Esophagus squamous epithelium (tissue), 4 donors: ENCODE data around the gene ZNF709.
"Not testable (repeated sequence)": the region's sequence is repeated elsewhere in the genome, so short reads cannot be mapped to it uniquely, and the experiment has no call there.

Experiments
- POLR2A ChIP-seq, 4 donors: fragments of 450-650 bp; IDR thresholded peaks; one replicate each; pipeline ENCODE4 v1.6.1; 2017; ENCODE audit warnings: antibody characterized with exemption in 4 of 4, mild to moderate bottlenecking in 4 of 4, moderate library complexity in 3 of 4
- TF ChIP-seq, protein P1 (sequence below), 6 experiments: fragments of 450-650 bp in 4 of 6; fragments of 200-600 bp in 2 of 6; sonication (generic) in 2 of 6; IDR thresholded peaks; one replicate each; pipeline ENCODE4 v1.5.1; 2016 to 2019; ENCODE audit warnings: antibody characterized with exemption in 6 of 6, mild to moderate bottlenecking in 4 of 6, moderate library complexity in 4 of 6

GRCh38 chr19:12439686-12440540 is 44.7 kb downstream of the ZNF709 start:
- TF ChIP-seq, protein P1, sequence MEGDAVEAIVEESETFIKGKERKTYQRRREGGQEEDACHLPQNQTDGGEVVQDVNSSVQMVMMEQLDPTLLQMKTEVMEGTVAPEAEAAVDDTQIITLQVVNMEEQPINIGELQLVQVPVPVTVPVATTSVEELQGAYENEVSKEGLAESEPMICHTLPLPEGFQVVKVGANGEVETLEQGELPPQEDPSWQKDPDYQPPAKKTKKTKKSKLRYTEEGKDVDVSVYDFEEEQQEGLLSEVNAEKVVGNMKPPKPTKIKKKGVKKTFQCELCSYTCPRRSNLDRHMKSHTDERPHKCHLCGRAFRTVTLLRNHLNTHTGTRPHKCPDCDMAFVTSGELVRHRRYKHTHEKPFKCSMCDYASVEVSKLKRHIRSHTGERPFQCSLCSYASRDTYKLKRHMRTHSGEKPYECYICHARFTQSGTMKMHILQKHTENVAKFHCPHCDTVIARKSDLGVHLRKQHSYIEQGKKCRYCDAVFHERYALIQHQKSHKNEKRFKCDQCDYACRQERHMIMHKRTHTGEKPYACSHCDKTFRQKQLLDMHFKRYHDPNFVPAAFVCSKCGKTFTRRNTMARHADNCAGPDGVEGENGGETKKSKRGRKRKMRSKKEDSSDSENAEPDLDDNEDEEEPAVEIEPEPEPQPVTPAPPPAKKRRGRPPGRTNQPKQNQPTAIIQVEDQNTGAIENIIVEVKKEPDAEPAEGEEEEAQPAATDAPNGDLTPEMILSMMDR (IDR thresholded peaks at IDR 0.05), result not testable (repeated sequence)
- TF ChIP-seq POLR2A (IDR thresholded peaks at IDR 0.05), result not testable (repeated sequence)
